Measurements from ENCODE around the gene PLEKHA6.

PLEKHA6 gene

DNA sequence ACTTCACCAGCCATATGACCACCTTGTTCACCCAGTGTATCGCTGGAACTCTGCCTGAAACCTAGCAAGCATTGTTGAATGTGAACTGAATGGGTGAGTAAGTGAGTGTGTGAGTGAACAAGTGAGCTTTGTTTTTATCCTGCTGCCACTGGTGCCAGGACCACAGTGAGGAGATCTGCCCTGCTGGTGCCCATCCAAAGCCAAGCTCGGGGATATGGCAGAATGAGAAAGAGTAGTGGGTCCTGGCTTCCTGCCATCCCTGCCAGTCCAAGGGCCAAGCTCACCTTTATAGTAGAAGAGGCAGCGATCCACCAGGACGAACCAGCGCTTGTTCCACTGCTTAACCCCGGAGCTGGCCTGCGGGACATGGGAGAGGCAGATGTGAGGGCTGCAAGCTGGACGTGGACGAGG lies 92.5 kb downstream of the PLEKHA6 start:
- TF ChIP-seq ZFP3 (CRISPR knock-in tag; IDR thresholded peaks at IDR 0.05) (no peak), ZNF565 (CRISPR knock-in tag; conservative IDR thresholded peaks at IDR 0.05; ENCODE audit: low read depth) (no peak), OSR1 (CRISPR knock-in tag; IDR thresholded peaks at IDR 0.05) (no peak), CSDC2 (CRISPR knock-in tag; IDR thresholded peaks at IDR 0.05) (no peak), ZC3H10 (CRISPR knock-in tag; IDR thresholded peaks at IDR 0.05) (no peak), TOX (CRISPR knock-in tag; IDR thresholded peaks at IDR 0.05; ENCODE audit: borderline replicate concordance) (no peak), SNAI2 (CRISPR knock-in tag; IDR thresholded peaks at IDR 0.05) (no peak), ESRRG (CRISPR knock-in tag; IDR thresholded peaks at IDR 0.05) (no peak), TCF4 (CRISPR knock-in tag; IDR thresholded peaks at IDR 0.05; ENCODE audit: borderline replicate concordance) (no peak)
- TF ChIP-seq, protein P1, sequence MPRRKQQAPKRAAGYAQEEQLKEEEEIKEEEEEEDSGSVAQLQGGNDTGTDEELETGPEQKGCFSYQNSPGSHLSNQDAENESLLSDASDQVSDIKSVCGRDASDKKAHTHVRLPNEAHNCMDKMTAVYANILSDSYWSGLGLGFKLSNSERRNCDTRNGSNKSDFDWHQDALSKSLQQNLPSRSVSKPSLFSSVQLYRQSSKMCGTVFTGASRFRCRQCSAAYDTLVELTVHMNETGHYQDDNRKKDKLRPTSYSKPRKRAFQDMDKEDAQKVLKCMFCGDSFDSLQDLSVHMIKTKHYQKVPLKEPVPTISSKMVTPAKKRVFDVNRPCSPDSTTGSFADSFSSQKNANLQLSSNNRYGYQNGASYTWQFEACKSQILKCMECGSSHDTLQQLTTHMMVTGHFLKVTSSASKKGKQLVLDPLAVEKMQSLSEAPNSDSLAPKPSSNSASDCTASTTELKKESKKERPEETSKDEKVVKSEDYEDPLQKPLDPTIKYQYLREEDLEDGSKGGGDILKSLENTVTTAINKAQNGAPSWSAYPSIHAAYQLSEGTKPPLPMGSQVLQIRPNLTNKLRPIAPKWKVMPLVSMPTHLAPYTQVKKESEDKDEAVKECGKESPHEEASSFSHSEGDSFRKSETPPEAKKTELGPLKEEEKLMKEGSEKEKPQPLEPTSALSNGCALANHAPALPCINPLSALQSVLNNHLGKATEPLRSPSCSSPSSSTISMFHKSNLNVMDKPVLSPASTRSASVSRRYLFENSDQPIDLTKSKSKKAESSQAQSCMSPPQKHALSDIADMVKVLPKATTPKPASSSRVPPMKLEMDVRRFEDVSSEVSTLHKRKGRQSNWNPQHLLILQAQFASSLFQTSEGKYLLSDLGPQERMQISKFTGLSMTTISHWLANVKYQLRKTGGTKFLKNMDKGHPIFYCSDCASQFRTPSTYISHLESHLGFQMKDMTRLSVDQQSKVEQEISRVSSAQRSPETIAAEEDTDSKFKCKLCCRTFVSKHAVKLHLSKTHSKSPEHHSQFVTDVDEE (CRISPR knock-in tag; IDR thresholded peaks at IDR 0.05): no peak
- TF ChIP-seq, protein P2, sequence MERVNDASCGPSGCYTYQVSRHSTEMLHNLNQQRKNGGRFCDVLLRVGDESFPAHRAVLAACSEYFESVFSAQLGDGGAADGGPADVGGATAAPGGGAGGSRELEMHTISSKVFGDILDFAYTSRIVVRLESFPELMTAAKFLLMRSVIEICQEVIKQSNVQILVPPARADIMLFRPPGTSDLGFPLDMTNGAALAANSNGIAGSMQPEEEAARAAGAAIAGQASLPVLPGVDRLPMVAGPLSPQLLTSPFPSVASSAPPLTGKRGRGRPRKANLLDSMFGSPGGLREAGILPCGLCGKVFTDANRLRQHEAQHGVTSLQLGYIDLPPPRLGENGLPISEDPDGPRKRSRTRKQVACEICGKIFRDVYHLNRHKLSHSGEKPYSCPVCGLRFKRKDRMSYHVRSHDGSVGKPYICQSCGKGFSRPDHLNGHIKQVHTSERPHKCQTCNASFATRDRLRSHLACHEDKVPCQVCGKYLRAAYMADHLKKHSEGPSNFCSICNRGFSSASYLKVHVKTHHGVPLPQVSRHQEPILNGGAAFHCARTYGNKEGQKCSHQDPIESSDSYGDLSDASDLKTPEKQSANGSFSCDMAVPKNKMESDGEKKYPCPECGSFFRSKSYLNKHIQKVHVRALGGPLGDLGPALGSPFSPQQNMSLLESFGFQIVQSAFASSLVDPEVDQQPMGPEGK (CRISPR knock-in tag; IDR thresholded peaks at IDR 0.05; ENCODE audit: borderline replicate concordance): no peak
- ATAC-seq: no peak

DNA sequence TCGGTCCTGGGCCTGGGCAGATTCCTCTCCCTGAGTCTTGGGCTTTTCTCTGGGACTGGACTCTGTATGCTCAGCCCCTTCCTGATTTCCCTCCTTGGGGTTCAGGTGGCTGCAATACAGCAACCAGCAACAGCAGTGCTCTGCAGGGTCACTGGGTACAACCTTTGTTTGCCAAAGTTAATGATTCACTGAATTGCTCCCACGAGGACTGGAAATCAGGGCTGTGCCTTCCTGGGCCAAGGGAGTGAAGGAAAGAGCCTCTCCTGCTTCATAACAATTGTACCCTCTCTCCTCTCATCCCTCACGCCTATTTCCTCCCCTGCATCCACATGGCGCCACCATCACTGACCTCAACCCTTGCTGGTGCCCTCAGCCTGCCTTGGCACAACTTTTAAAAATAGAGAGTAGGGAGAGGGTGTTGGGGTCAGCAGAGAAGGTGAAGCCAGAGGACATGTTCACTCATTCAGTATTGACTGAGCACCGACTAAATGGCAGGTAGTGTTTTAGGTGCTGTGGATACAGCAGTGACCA lies 93.2 kb downstream of the PLEKHA6 start:
- TF ChIP-seq BACH2 (CRISPR knock-in tag; IDR thresholded peaks at IDR 0.05; ENCODE audit: borderline replicate concordance) (no peak), GLIS3 (CRISPR knock-in tag; IDR thresholded peaks at IDR 0.05) (no peak), ZNF70 (CRISPR knock-in tag; IDR thresholded peaks at IDR 0.05) (no peak), SNAI2 (CRISPR knock-in tag; IDR thresholded peaks at IDR 0.05) (no peak), ZC3H10 (CRISPR knock-in tag; IDR thresholded peaks at IDR 0.05) (no peak), ZNF565 (CRISPR knock-in tag; conservative IDR thresholded peaks at IDR 0.05; ENCODE audit: low read depth) (no peak), ESRRG (CRISPR knock-in tag; IDR thresholded peaks at IDR 0.05) (no peak), TCF4 (CRISPR knock-in tag; IDR thresholded peaks at IDR 0.05; ENCODE audit: borderline replicate concordance) (no peak), CSRNP3 (CRISPR knock-in tag; IDR thresholded peaks at IDR 0.05) (no peak), TOX (CRISPR knock-in tag; IDR thresholded peaks at IDR 0.05; ENCODE audit: borderline replicate concordance) (no peak), ZNF8 (CRISPR knock-in tag; IDR thresholded peaks at IDR 0.05) (no peak), CREB5 (CRISPR knock-in tag; IDR thresholded peaks at IDR 0.05; ENCODE audit: low read depth) (no peak), ISL1 (CRISPR knock-in tag; IDR thresholded peaks at IDR 0.05) (no peak)
- TF ChIP-seq, protein P3, sequence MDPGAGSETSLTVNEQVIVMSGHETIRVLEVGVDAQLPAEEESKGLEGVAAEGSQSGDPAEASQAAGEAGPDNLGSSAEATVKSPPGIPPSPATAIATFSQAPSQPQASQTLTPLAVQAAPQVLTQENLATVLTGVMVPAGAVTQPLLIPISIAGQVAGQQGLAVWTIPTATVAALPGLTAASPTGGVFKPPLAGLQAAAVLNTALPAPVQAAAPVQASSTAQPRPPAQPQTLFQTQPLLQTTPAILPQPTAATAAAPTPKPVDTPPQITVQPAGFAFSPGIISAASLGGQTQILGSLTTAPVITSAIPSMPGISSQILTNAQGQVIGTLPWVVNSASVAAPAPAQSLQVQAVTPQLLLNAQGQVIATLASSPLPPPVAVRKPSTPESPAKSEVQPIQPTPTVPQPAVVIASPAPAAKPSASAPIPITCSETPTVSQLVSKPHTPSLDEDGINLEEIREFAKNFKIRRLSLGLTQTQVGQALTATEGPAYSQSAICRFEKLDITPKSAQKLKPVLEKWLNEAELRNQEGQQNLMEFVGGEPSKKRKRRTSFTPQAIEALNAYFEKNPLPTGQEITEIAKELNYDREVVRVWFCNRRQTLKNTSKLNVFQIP (CRISPR knock-in tag; IDR thresholded peaks at IDR 0.05; ENCODE audit: borderline replicate concordance, low read depth): no peak
- TF ChIP-seq, protein P2 (CRISPR knock-in tag; IDR thresholded peaks at IDR 0.05; ENCODE audit: borderline replicate concordance): no peak
- ATAC-seq: no peak
